Kidney (tissue), 14 donors: ENCODE results near the gene FBXL14. TPM values are rescaled to one million over a fixed set of nuclear protein-coding genes. Genes with fewer than 3 reads are reported as not detected.

Experiments used
- DNase-seq, 5 donors: peaks; one replicate each; pipeline ENCODE4 v3.0.0-alpha.2; 2013 to 2020
- FAIRE-seq: peaks from 2 replicates; lab custom pipeline; 2012; peaks lifted over from hg19 to GRCh38; lab: Jason Lieb, UNC
- H3K27ac ChIP-seq, 2 donors: one replicate each; pipeline ENCODE4 v1.7.0; 2013; ENCODE audit warnings: low read depth in 2 of 2, low read length in 2 of 2, inconsistent platforms in 1 of 2
- H3K27me3 ChIP-seq: one replicate; pipeline ENCODE4 v1.7.1; 2013; ENCODE audit warnings: low read length, inconsistent platforms; ENCODE audit not compliant: control insufficient read depth, insufficient read depth
- H3K36me3 ChIP-seq, 3 donors: one replicate each; pipeline versions ENCODE4 v1.7.0 to v1.7.1; 2013; ENCODE audit warnings: low read length in 3 of 3, control low read depth in 1 of 3, inconsistent platforms in 1 of 3; ENCODE audit not compliant: insufficient read depth in 3 of 3, control insufficient read depth in 2 of 3
- H3K4me1 ChIP-seq, 3 donors: one replicate each; pipeline versions ENCODE4 v1.7.0 to v1.7.1; 2013; ENCODE audit warnings: low read length in 3 of 3, inconsistent platforms in 1 of 3, low read depth in 1 of 3; ENCODE audit not compliant: control insufficient read depth in 2 of 3, insufficient read depth in 2 of 3
- H3K4me3 ChIP-seq, 3 donors: one replicate each; pipeline versions ENCODE4 v1.7.0 to v1.8.1; 2013; ENCODE audit warnings: low read length in 3 of 3, control low read depth in 1 of 3, inconsistent platforms in 1 of 3
- H3K9ac ChIP-seq, 3 donors: one replicate each; pipeline versions ENCODE4 v1.7.0 to v1.7.1; 2013; ENCODE audit warnings: low read length in 3 of 3, control low read depth in 1 of 3, inconsistent platforms in 1 of 3
- H3K9me3 ChIP-seq, 3 donors: one replicate each; pipeline versions ENCODE4 v1.7.0 to v1.7.1; 2013; ENCODE audit warnings: low read length in 3 of 3, control low read depth in 1 of 3, inconsistent platforms in 1 of 3; ENCODE audit not compliant: control insufficient read depth in 2 of 3, insufficient read depth in 1 of 3
- intact Hi-C: fragments of 100-400 bp; cut with DNase I; formaldehyde crosslinking; loops from one replicate; pipeline ENCODE4 v1.11.1; 2022
- polyA plus RNA-seq: library from polyadenylated mRNA; stranded (reverse); fragments of 350-450 nt; fragmentation: Illumina TruSeq; extraction: RNeasy Lipid Tissue Mini Kit (QIAGEN cat#74804); gene quantifications from one replicate; pipeline ENCODE4 v1.2.3, GENCODE V29; 2014; ENCODE audit warnings: low read depth, low replicate concordance; ENCODE audit not compliant: insufficient read depth
- total RNA-seq: library from RNA; stranded (reverse); fragmentation: NEBNext Ultra II Directional; extraction: Animal tissue kit (Norgen Biotek cat#: 25700); gene quantifications from one replicate; pipeline ENCODE4 v1.2.1, GENCODE V29; 2021
- TF ChIP-seq, protein P1 (sequence below): IDR thresholded peaks from 3 replicates; pipeline ENCODE4 v1.5.1; 2012; ENCODE audit warnings: mild to moderate bottlenecking, moderate library complexity, borderline replicate concordance; ENCODE audit not compliant: insufficient read depth; ENCODE audit errors: extremely low read depth
- donor health status: control.
- donor health status: control.
- donor health status: control.
- donor health status: control.
- donor health status: control.
- donor health status: DM: yes; HTN: yes; CAD: no.
- donor health status: Normal renal cell carcinoma (clear cell type).

The FBXL14 gene
- total and polyA plus RNA-seq, 2 donors from 2014 or later, result 5.3 to 17.9 TPM

DNA sequence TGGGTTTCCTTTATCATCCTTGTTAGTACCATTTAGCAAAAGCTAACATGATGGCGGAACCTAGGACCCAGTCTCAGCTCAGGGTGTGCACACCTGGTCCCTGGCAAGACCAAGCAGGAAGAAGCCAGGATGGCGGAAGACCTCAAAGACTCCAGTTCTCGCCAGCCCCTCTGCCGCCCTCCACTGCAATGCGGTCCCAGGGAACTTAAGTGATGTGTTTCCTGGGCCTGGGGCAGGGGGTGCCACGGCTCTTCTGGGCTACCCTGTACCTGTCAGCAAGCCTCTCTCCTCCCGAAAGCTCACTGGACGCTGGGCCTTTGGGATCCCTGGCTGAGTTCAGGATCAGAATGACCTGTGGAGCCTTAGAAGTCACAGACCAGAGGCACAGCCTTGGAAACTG, 71.3 kb downstream of the FBXL14 start:
- Histone ChIP-seq H3K27ac (no peak overlapping the region), H3K27me3 (no peaks in the 10 kb centered on the region), H3K9ac (no peak overlapping the region), H3K9me3 (no peaks in the 10 kb centered on the region), H3K4me3 (no peak overlapping the region), H3K4me1 (peaks cover 0 to 4% (median 0%) of the 10 kb centered on the region in 3 donors), H3K36me3 (no peaks in the 10 kb centered on the region)
- DNase-seq (no peak), FAIRE-seq (no peak)
- intact Hi-C loops, result no loop called here
- TF ChIP-seq, protein P1, sequence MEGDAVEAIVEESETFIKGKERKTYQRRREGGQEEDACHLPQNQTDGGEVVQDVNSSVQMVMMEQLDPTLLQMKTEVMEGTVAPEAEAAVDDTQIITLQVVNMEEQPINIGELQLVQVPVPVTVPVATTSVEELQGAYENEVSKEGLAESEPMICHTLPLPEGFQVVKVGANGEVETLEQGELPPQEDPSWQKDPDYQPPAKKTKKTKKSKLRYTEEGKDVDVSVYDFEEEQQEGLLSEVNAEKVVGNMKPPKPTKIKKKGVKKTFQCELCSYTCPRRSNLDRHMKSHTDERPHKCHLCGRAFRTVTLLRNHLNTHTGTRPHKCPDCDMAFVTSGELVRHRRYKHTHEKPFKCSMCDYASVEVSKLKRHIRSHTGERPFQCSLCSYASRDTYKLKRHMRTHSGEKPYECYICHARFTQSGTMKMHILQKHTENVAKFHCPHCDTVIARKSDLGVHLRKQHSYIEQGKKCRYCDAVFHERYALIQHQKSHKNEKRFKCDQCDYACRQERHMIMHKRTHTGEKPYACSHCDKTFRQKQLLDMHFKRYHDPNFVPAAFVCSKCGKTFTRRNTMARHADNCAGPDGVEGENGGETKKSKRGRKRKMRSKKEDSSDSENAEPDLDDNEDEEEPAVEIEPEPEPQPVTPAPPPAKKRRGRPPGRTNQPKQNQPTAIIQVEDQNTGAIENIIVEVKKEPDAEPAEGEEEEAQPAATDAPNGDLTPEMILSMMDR, result no peak

DNA sequence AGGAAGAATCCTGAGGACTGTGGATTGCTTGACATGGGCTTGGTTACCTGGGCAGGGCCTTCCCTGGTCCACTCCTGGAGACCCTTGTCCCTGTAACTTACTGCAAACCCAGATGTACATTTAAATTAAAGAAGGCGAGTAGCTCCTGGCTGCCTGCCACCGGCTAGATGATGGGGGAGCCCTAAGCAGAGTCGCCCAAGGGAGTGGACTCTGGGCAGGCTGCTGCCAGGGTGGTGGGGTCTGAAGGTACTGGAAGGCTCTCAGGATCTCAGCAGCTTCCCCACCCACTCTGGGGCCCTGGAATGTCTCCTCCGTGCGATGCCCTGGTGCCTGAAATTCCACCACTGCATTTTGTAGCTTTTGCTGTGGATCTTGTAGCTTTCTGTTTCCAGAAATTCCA, 74.7 kb downstream of the FBXL14 start:
- no peak for FAIRE-seq
- no peaks in the 10 kb centered on the region for H3K27me3 ChIP-seq

DNA sequence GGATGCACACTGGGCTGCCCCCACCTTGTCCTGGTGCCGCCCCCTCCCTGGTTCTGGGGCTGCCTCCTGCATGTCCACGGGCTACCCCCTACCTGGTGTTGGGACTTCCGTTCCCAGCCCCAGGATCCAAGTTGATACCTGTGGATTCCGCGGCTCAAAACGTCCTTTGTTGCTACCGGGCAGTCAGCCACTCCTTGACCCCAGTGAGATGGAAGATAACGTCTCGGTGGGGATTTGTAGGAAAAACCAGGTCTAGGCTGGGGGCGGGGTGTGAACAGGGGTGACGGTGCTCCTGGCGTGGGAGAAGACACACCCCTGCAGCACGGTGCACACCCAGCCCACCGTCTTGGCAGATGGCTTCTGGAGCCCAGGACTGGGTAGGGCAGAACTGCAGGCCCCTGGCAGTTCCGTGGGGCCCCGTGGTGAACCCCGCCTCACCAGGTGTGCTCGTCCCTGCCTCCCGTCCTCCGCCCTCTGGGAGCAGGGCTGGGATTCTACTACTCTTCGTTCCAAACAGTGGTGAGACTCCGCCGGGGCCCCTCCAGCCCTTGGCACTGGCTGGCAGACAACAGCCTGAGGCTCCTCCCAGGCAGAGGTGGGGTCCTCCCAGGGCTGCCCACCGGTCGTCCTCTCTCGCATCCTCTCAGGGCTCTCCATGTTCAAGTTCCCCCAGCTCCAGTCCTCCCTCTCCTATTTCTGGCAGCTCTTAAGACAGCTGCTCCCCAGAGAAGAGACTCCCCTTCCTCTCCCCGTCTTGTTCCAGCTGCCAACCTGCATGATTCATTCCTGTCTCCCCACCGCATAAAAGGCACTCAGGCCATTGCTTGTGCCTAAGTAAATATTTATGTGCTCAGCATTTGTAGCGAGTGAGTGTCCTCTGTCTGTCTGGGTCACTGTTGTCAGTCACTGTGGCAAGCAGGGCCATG, 75.5 kb downstream of the FBXL14 start:
- Histone ChIP-seq H3K9ac (no peak overlapping the region), H3K9me3 (peaks cover 0 to 5% (median 0%) of the 10 kb centered on the region in 3 donors), H3K36me3 (no peaks in the 10 kb centered on the region), H3K4me1 (peaks cover 0 to 4% (median 0%) of the 10 kb centered on the region in 3 donors), H3K27ac (no peak overlapping the region), H3K27me3 (no peaks in the 10 kb centered on the region), H3K4me3 (no peak overlapping the region)
- intact Hi-C loops, result no loop called here
- DNase-seq (peak in 1 of 5 donors; percentile 55), FAIRE-seq (no peak)
- TF ChIP-seq, protein P1, result no peak

More for the DNA sequence above, 74.7 kb downstream of the FBXL14 start:
- no peak for DNase-seq
- Histone ChIP-seq H3K27ac (no peak overlapping the region), H3K9ac (no peak overlapping the region), H3K36me3 (no peaks in the 10 kb centered on the region), H3K9me3 (peaks cover 0 to 5% (median 0%) of the 10 kb centered on the region in 3 donors), H3K4me3 (no peak overlapping the region), H3K4me1 (peaks cover 0 to 4% (median 0%) of the 10 kb centered on the region in 3 donors)
- TF ChIP-seq, protein P1, result no peak
- intact Hi-C loops, result no loop called here
